ENCODE data around the gene SLC9A5. TPM values are rescaled to one million over a fixed set of nuclear protein-coding genes. Genes with fewer than 3 reads are reported as not detected.

Gene SLC9A5
- total and polyA plus RNA-seq, 2 donors: 0.09 to 1.1 TPM

DNA sequence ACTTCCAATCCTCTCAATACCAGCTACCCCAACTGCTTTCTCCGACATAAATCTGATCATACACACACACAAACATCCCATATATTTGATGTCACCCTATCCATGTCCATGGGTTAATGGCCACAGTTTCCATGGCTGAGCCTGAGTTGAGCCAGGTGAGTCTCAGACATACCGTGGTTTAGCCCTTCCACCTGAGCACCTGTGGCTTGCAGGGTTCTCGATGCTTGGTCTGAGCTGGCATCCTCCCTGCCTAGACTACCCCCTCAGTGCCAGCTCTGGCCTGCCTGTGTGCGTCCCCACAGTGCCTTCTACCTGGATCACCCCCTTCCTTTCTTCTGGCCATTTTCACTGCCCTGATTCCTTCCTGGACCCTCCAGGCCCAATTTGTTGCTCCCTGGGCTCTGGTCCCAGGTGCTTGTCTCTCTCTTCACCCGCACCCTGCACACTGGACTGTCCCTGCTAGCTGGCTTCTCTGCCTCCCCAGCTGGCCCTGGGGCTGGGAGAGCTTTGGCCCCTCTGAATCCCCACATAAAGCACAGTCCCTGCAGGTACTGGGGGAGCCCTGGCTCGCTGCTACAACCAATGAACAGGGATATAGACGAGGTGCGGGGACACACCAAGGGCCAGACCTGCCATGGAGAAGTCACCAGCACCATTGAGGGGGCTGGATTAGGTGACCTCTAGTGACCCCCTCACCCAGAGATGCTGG lies 42.5 kb upstream of the SLC9A5 start:
- no peaks in the 10 kb centered on the region for H3K9me3 ChIP-seq (ENCODE audit: control insufficient read depth in 2 of 2, insufficient read depth in 1 of 2, low read length in 1 of 2)
- no peaks in the 10 kb centered on the region for H3K4me1 ChIP-seq (ENCODE audit: control insufficient read depth in 2 of 2, insufficient read depth in 2 of 2, low read length in 2 of 2)
- H3K27ac ChIP-seq (ENCODE audit: low read depth in 1 of 2, low read length in 1 of 2): no peak overlapping the region
- WGBS: 98% methylated on average over 8 of the region's 8 CpGs
- DNase-seq (ENCODE audit: low read depth in 6 of 9, low spot score in 9 of 9): no peak
- H3K27me3 ChIP-seq (ENCODE audit: control insufficient read depth in 2 of 2, insufficient read depth in 1 of 2, low read length in 1 of 2): no peaks in the 10 kb centered on the region
- H3K4me3 ChIP-seq (ENCODE audit: low read length in 2 of 2): no peak overlapping the region
- peaks cover 28 to 32% of the 10 kb centered on the region in 2 donors for H3K36me3 ChIP-seq (ENCODE audit: control insufficient read depth in 2 of 2, insufficient read depth in 2 of 2, low read length in 1 of 2)

- no peaks in the 10 kb centered on the region for H3K9me3 ChIP-seq (ENCODE audit: control insufficient read depth in 2 of 2, insufficient read depth in 1 of 2, low read length in 1 of 2)
- H3K27me3 ChIP-seq (ENCODE audit: control insufficient read depth in 2 of 2, insufficient read depth in 1 of 2, low read length in 1 of 2): no peaks in the 10 kb centered on the region
- peaks cover 22 to 27% of the 10 kb centered on the region in 2 donors for H3K36me3 ChIP-seq (ENCODE audit: control insufficient read depth in 2 of 2, insufficient read depth in 2 of 2, low read length in 1 of 2)
- no peak overlapping the region for H3K27ac ChIP-seq (ENCODE audit: low read depth in 1 of 2, low read length in 1 of 2)
- 97% methylated on average over 3 of the region's 3 CpGs for WGBS
- DNase-seq (ENCODE audit: low read depth in 6 of 9, low spot score in 9 of 9): no peak
- H3K4me1 ChIP-seq (ENCODE audit: control insufficient read depth in 2 of 2, insufficient read depth in 2 of 2, low read length in 2 of 2): no peaks in the 10 kb centered on the region
- no peak overlapping the region for H3K4me3 ChIP-seq (ENCODE audit: low read length in 2 of 2)
These were observed 41.9 kb upstream of the SLC9A5 start for GRCh38 chr16:67206838-67207248.

DNA sequence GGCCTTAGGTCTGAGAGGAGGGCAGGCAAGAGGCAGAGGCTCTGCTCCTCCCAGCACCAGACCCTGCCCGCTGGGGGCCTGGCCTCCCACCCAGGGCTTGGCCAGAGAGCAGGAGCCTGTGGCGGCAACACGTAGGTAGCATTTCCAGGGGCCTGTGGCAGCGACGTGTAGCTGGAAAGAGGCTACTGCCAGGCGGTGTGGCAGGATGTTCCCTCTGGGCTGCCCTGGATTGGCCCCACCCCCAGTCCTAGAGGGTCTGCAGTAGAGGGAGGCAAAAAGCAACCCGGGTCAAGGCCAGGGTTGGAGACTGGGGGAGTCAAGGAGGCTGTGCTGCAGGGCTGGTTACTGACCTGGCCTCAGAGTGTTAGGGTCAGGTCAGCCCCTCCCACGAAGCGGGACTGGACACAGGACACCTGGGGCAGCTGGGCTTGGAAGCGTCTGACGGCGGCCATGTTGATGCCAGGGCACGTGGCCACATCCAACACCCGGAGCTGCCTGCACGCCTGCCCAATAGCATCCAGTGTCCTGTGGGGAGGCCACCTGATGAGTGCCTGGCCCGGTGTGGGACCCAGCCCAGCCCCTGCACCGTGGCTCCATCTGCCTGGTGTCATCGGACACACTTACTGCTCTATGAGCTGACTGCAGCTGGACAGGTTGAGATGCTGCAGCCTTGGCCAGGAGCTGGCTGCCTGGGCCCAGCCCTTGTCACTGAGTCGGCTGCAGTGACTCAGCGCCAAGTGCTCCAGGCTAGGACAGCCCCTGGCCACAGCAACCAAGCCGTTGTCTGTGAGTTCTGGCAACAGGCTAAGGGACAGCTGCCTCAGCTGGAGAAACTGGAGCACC lies 41.3 kb upstream of the SLC9A5 start:
- no peaks in the 10 kb centered on the region for H3K4me1 ChIP-seq (ENCODE audit: control insufficient read depth in 2 of 2, insufficient read depth in 2 of 2, low read length in 2 of 2)
- DNase-seq (ENCODE audit: low read depth in 6 of 9, low spot score in 9 of 9): no peak
- no peaks in the 10 kb centered on the region for H3K27me3 ChIP-seq (ENCODE audit: control insufficient read depth in 2 of 2, insufficient read depth in 1 of 2, low read length in 1 of 2)
- H3K9me3 ChIP-seq (ENCODE audit: control insufficient read depth in 2 of 2, insufficient read depth in 1 of 2, low read length in 1 of 2): no peaks in the 10 kb centered on the region
- H3K4me3 ChIP-seq (ENCODE audit: low read length in 2 of 2): no peak overlapping the region
- peaks cover 16 to 20% of the 10 kb centered on the region in 2 donors for H3K36me3 ChIP-seq (ENCODE audit: control insufficient read depth in 2 of 2, insufficient read depth in 2 of 2, low read length in 1 of 2)
- 96% methylated on average over 21 of the region's 21 CpGs for WGBS
- H3K27ac ChIP-seq (ENCODE audit: low read depth in 1 of 2, low read length in 1 of 2): no peak overlapping the region

DNA sequence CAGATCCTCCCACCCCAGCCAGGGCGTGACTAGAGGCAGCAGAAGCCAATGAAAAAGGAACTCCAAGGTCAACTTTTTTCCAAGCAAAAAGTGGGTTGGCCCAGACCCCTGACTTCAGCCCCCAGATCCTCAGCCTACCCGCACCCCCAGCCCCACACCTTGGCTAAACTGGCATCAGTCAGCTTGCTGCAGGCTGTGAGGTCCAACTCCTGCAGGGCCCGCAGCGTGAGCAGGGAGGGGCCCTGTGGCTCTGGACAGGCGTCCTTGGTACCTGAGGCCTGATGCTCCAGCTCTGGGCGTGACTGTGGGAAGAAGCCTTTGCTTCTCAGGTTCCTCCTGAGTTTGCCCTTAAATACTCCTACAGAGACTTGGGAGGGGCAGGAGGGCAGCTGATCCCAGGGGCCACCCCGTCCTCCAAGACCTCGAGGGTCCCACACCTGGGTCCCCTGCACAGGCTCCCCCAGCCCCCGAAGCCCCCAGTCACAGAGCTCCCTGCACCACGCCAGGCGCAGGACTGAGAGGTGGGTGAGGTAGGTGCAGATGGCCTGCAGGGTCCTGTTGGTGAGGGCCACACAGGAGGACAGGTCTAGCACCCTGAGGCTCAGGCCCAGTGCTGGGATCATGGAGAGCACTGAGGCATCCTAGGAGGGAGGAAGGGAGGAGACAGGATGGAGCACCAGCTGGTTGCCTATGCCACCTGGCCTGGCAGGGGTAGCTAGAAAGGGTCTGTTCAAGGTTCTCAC lies 40.5 kb upstream of the SLC9A5 start:
- H3K27me3 ChIP-seq (ENCODE audit: control insufficient read depth in 2 of 2, insufficient read depth in 1 of 2, low read length in 1 of 2): no peaks in the 10 kb centered on the region
- no peaks in the 10 kb centered on the region for H3K4me1 ChIP-seq (ENCODE audit: control insufficient read depth in 2 of 2, insufficient read depth in 2 of 2, low read length in 2 of 2)
- no peaks in the 10 kb centered on the region for H3K9me3 ChIP-seq (ENCODE audit: control insufficient read depth in 2 of 2, insufficient read depth in 1 of 2, low read length in 1 of 2)
- peaks cover 12% of the 10 kb centered on the region in 2 donors for H3K36me3 ChIP-seq (ENCODE audit: control insufficient read depth in 2 of 2, insufficient read depth in 2 of 2, low read length in 1 of 2)
- WGBS: 97% methylated on average over 11 of the region's 11 CpGs
- DNase-seq (ENCODE audit: low read depth in 6 of 9, low spot score in 9 of 9): no peak
- H3K27ac ChIP-seq (ENCODE audit: low read depth in 1 of 2, low read length in 1 of 2): no peak overlapping the region
- no peak overlapping the region for H3K4me3 ChIP-seq (ENCODE audit: low read length in 2 of 2)

DNA sequence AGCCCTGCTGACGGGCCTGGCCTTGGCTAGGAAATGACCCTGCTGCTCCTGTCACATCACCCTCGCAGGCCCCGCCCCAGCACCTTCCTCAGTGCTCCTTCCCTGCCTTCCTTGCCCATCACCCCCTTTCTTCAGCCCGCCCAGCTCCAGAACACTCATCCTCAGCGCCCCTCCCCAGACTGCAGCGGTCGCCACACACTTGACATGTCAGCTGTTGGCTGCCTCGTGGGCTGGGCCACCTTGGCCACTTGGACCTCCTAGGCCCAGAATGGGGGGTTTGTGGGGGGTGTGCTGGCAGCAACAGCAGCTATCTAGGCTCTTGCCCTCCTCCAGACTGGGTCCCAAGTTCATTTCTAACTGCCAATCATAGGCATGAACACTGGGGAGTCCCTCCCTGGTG lies 39.2 kb upstream of the SLC9A5 start:
- Histone ChIP-seq H3K36me3 (ENCODE audit: control insufficient read depth in 2 of 2, insufficient read depth in 2 of 2, low read length in 1 of 2) (peaks cover 0 to 6% of the 10 kb centered on the region in 2 donors), H3K9me3 (ENCODE audit: control insufficient read depth in 2 of 2, insufficient read depth in 1 of 2, low read length in 1 of 2) (no peaks in the 10 kb centered on the region), H3K27ac (ENCODE audit: low read depth in 1 of 2, low read length in 1 of 2) (no peak overlapping the region), H3K27me3 (ENCODE audit: control insufficient read depth in 2 of 2, insufficient read depth in 1 of 2, low read length in 1 of 2) (no peaks in the 10 kb centered on the region), H3K4me1 (ENCODE audit: control insufficient read depth in 2 of 2, insufficient read depth in 2 of 2, low read length in 2 of 2) (no peaks in the 10 kb centered on the region), H3K4me3 (ENCODE audit: low read length in 2 of 2) (no peak overlapping the region)
- 96% methylated on average over 8 of the region's 8 CpGs for WGBS
- DNase-seq (ENCODE audit: low read depth in 6 of 9, low spot score in 9 of 9): no peak

- no peaks in the 10 kb centered on the region for H3K4me1 ChIP-seq (ENCODE audit: control insufficient read depth in 2 of 2, insufficient read depth in 2 of 2, low read length in 2 of 2)
- no peak overlapping the region for H3K27ac ChIP-seq (ENCODE audit: low read depth in 1 of 2, low read length in 1 of 2)
- no peak for DNase-seq (ENCODE audit: low read depth in 6 of 9, low spot score in 9 of 9)
- H3K4me3 ChIP-seq (ENCODE audit: low read length in 2 of 2): no peak overlapping the region
- H3K36me3 ChIP-seq (ENCODE audit: control insufficient read depth in 2 of 2, insufficient read depth in 2 of 2, low read length in 1 of 2): peaks cover 0 to 6% of the 10 kb centered on the region in 2 donors
- WGBS: 97% methylated on average over 25 of the region's 25 CpGs
- no peaks in the 10 kb centered on the region for H3K27me3 ChIP-seq (ENCODE audit: control insufficient read depth in 2 of 2, insufficient read depth in 1 of 2, low read length in 1 of 2)
- H3K9me3 ChIP-seq (ENCODE audit: control insufficient read depth in 2 of 2, insufficient read depth in 1 of 2, low read length in 1 of 2): no peaks in the 10 kb centered on the region
These were observed 38.5 kb upstream of the SLC9A5 start for GRCh38 chr16:67210069-67210937.

GRCh38 chr16:67211674-67212073 lies 37.1 kb upstream of the SLC9A5 start:
- WGBS: 93% methylated on average over 7 of the region's 7 CpGs
- H3K4me1 ChIP-seq (ENCODE audit: control insufficient read depth in 2 of 2, insufficient read depth in 2 of 2, low read length in 2 of 2): no peaks in the 10 kb centered on the region
- no peak overlapping the region for H3K27ac ChIP-seq (ENCODE audit: low read depth in 1 of 2, low read length in 1 of 2)
- H3K4me3 ChIP-seq (ENCODE audit: low read length in 2 of 2): no peak overlapping the region
- no peaks in the 10 kb centered on the region for H3K9me3 ChIP-seq (ENCODE audit: control insufficient read depth in 2 of 2, insufficient read depth in 1 of 2, low read length in 1 of 2)
- DNase-seq (ENCODE audit: low read depth in 6 of 9, low spot score in 9 of 9): no peak
- H3K36me3 ChIP-seq (ENCODE audit: control insufficient read depth in 2 of 2, insufficient read depth in 2 of 2, low read length in 1 of 2): peaks cover 0 to under 1% of the 10 kb centered on the region in 2 donors
- H3K27me3 ChIP-seq (ENCODE audit: control insufficient read depth in 2 of 2, insufficient read depth in 1 of 2, low read length in 1 of 2): no peaks in the 10 kb centered on the region

DNA sequence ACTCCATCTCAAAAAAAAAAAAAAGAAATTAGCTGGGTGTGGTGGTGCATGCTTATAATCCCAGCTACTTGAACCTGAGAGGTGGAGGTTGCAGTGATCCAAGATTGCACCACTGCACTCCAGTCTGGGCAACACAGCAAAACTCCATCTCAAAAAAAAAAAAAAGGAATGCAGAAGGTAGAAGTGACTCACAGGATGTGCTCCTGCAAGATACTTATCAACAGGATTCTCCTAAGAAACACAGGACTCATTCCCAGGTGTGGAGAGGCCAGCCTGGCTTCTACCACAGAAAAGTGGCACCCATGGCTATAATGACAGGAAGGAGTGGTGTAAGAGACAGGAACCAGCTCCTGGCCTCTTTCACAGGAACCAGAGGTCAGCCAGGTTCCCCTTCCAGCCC lies 36.0 kb upstream of the SLC9A5 start:
- no peak for DNase-seq (ENCODE audit: low read depth in 6 of 9, low spot score in 9 of 9)
- no peaks in the 10 kb centered on the region for H3K9me3 ChIP-seq (ENCODE audit: control insufficient read depth in 2 of 2, insufficient read depth in 1 of 2, low read length in 1 of 2)
- H3K36me3 ChIP-seq (ENCODE audit: control insufficient read depth in 2 of 2, insufficient read depth in 2 of 2, low read length in 1 of 2): no peaks in the 10 kb centered on the region
- no peaks in the 10 kb centered on the region for H3K27me3 ChIP-seq (ENCODE audit: control insufficient read depth in 2 of 2, insufficient read depth in 1 of 2, low read length in 1 of 2)
- no peaks in the 10 kb centered on the region for H3K4me1 ChIP-seq (ENCODE audit: control insufficient read depth in 2 of 2, insufficient read depth in 2 of 2, low read length in 2 of 2)
- H3K27ac ChIP-seq (ENCODE audit: low read depth in 1 of 2, low read length in 1 of 2): no peak overlapping the region
- no peak overlapping the region for H3K4me3 ChIP-seq (ENCODE audit: low read length in 2 of 2)

All from thymus (tissue), 11 donors.